Stimulated activated CD4-positive, alpha-beta T cell treated with anti-CD3 and anti-CD28 coated beads, Interleukin-1b, Interleukin-23, amount 100 ng/mL, for 1 hour (primary cell): ENCODE results near the gene TRRAP.
"Not testable (repeated sequence)": the region's sequence is repeated elsewhere in the genome, so short reads cannot be mapped to it uniquely, and the experiment has no call there.

Experiments used
- DNase-seq, 2 donors: peaks; one replicate each; pipeline ENCODE4 v3.0.0-alpha.2; 2020; ENCODE audit warnings: low read depth in 2 of 2

TRRAP gene

GRCh38 chr7:99029466-99030435 is 151.4 kb downstream of the TRRAP start:
- no peak for DNase-seq

- DNase-seq = no peak
Measured at GRCh38 chr7:99030457-99030856, 152.1 kb downstream of the TRRAP start.

GRCh38 chr7:99030951-99031350 is 152.6 kb downstream of the TRRAP start:
- DNase-seq = no peak

GRCh38 chr7:99031496-99031895 is 153.2 kb downstream of the TRRAP start:
- DNase-seq = no peak

- DNase-seq = no peak
Measured at GRCh38 chr7:99032928-99033327, 154.6 kb downstream of the TRRAP start.

GRCh38 chr7:99033765-99034164 is 155.4 kb downstream of the TRRAP start:
- DNase-seq = no peak

- no peak for DNase-seq
Measured at GRCh38 chr7:99034932-99035722, 156.8 kb downstream of the TRRAP start.

- DNase-seq = no peak
Measured at GRCh38 chr7:99035723-99036545, 157.6 kb downstream of the TRRAP start.

- no peak for DNase-seq
Measured at GRCh38 chr7:99036546-99037111, 158.3 kb downstream of the TRRAP start.

GRCh38 chr7:99037327-99037940 is 159.1 kb downstream of the TRRAP start:
- no peak for DNase-seq

- no peak for DNase-seq
Measured at GRCh38 chr7:99038086-99038855, 159.9 kb downstream of the TRRAP start.

- no peak for DNase-seq
Measured at GRCh38 chr7:99039384-99039891, 161.1 kb downstream of the TRRAP start.

GRCh38 chr7:99040104-99040958 is 162.0 kb downstream of the TRRAP start:
- peak; percentile 6 to 24 for DNase-seq

- no peak for DNase-seq
Measured at GRCh38 chr7:99041526-99041925, 163.2 kb downstream of the TRRAP start.

- no peak for DNase-seq
Measured at GRCh38 chr7:99042957-99043356, 164.6 kb downstream of the TRRAP start.

- DNase-seq = not testable (repeated sequence)
Measured at GRCh38 chr7:99044858-99045257, 166.5 kb downstream of the TRRAP start.

- not testable (repeated sequence) for DNase-seq
Measured at GRCh38 chr7:99046262-99046661, 167.9 kb downstream of the TRRAP start.

GRCh38 chr7:99046722-99047121 is 168.4 kb downstream of the TRRAP start:
- no peak for DNase-seq

GRCh38 chr7:99047526-99048077 is 169.3 kb downstream of the TRRAP start:
- no peak for DNase-seq
